ENCODE results near the gene DCLK2.

DNA sequence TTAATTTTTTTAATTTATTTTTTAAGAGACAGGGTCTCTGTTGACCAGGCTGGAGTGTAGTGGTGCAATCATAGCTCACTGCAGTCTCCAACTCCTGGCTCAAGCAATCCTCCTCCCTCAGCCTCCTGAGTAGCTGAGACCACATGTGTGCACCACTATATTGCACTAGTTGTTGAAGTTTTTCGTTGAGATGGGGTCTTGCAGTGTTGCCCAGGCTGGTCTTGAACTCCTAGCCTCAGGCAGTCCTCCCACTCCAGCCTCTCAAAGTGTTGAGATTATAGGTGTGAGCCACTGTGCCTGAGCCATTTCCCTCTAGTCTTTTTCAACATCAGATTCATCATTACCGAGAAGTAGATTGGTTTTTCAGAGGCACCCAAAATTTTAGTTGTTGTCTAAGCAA lies 165.7 kb downstream of the DCLK2 start:
- TF ChIP-seq, protein P1, sequence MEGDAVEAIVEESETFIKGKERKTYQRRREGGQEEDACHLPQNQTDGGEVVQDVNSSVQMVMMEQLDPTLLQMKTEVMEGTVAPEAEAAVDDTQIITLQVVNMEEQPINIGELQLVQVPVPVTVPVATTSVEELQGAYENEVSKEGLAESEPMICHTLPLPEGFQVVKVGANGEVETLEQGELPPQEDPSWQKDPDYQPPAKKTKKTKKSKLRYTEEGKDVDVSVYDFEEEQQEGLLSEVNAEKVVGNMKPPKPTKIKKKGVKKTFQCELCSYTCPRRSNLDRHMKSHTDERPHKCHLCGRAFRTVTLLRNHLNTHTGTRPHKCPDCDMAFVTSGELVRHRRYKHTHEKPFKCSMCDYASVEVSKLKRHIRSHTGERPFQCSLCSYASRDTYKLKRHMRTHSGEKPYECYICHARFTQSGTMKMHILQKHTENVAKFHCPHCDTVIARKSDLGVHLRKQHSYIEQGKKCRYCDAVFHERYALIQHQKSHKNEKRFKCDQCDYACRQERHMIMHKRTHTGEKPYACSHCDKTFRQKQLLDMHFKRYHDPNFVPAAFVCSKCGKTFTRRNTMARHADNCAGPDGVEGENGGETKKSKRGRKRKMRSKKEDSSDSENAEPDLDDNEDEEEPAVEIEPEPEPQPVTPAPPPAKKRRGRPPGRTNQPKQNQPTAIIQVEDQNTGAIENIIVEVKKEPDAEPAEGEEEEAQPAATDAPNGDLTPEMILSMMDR (conservative IDR thresholded peaks at IDR 0.05; ENCODE audit: low read depth, low read length), result no peak
- TF ChIP-seq RFX5 (IDR thresholded peaks at IDR 0.05; ENCODE audit: low read depth, low read length) (no peak), POLR2A (IDR thresholded peaks at IDR 0.05; ENCODE audit: low read depth, low read length) (no peak), CEBPB (IDR thresholded peaks at IDR 0.05; ENCODE audit: low read depth, low read length) (no peak), RAD21 (IDR thresholded peaks at IDR 0.05; ENCODE audit: low read length) (no peak)

Data from IMR-90 (cell line).